ENCODE data around the gene FURIN.
"Not testable (repeated sequence)": the region's sequence is repeated elsewhere in the genome, so short reads cannot be mapped to it uniquely, and the experiment has no call there.

The FURIN gene

GRCh38 chr15:90903733-90904536 lies 35.5 kb downstream of the FURIN start:
- DNase-seq: no peak

- no peak for DNase-seq
These were observed 36.4 kb downstream of the FURIN start for GRCh38 chr15:90904746-90905145.

DNA sequence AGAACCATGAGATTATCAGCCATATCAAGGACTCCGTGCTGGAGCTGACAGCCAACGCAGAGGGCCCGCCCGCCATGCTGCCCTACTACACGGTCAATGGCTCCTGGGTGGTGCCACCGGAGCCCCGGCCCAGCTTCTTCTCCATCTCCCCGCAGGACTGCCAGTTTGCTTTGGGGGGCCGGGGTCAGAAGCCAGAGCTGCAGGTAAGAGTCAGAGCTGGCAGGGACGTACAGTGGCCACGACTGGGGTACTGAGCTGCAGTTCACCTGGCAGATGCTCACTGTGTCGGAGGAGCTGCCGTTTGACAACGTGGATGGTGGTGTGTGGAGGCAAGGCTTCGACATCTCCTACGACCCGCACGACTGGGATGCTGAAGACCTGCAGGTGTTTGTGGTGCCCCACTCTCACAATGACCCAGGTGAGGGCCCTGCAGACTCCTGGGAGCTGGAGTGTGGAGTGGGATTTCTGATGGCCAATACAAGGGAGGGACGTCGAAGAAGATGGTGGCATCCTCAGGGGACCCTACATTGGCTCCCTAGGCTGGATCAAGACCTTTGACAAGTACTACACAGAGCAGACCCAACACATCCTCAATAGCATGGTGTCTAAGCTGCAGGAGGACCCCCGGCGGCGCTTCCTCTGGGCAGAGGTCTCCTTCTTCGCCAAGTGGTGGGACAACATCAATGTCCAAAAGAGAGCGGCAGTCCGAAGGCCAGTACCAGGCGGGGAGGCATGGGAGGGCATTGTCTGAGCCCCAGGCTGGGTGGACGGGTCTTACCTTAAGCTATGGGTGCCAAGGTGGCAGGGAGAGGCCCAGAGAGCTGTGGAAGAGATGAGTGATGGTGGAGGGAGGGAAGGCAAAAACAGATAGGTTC lies 37.2 kb downstream of the FURIN start:
- DNase-seq: no peak

- DNase-seq: no peak
These were observed 37.9 kb downstream of the FURIN start for GRCh38 chr15:90906181-90906849.

DNA sequence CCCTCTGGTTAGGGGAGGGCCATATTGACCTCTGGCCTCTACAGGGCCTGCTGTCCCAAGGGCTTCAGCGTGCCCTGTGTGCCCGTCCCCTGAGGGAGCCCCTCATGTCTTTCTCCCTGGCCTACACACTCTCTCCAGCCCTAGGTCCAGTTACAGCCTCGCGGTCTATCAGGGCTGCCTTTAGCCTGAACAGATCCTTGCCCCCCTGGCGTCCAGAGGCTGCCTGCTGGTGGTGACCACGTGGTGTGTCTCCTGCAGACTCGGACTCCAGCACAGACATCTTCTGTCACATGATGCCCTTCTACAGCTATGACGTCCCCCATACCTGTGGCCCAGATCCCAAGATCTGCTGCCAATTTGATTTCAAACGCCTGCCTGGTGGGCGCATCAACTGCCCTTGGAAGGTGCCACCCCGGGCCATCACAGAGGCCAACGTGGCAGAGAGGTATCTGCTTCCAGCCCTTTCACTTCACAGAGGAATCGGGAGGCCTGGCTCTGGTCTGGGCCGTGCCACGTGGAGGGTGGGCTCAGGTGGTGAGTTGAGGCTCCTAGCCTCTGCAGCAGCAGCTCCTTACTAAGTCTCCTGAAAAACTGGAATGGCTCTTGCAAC lies 38.8 kb downstream of the FURIN start:
- no peak for DNase-seq

GRCh38 chr15:90907838-90908507 lies 39.6 kb downstream of the FURIN start:
- DNase-seq: no peak

DNA sequence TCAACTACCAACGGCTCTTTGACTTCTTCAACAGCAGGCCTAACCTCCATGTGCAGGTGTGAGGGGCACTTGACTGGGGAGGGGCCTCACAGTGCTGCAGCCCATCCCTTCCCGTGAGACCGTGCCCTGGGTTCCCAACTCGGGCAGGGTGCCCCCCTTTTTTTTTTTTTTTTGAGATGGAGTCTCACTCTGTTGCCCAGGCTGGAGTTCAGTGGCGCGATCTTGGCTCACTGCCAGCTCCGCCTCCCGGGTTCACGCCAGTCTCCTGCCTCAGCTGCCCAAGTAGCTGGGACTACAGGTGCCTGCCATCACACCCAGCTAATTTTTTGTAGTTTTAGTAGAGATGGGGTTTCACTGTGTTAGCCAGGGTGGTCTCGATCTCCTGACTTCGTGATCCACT lies 41.1 kb downstream of the FURIN start:
- DNase-seq: not testable (repeated sequence)

GRCh38 chr15:90909976-90910375 lies 41.6 kb downstream of the FURIN start:
- no peak for DNase-seq

DNA sequence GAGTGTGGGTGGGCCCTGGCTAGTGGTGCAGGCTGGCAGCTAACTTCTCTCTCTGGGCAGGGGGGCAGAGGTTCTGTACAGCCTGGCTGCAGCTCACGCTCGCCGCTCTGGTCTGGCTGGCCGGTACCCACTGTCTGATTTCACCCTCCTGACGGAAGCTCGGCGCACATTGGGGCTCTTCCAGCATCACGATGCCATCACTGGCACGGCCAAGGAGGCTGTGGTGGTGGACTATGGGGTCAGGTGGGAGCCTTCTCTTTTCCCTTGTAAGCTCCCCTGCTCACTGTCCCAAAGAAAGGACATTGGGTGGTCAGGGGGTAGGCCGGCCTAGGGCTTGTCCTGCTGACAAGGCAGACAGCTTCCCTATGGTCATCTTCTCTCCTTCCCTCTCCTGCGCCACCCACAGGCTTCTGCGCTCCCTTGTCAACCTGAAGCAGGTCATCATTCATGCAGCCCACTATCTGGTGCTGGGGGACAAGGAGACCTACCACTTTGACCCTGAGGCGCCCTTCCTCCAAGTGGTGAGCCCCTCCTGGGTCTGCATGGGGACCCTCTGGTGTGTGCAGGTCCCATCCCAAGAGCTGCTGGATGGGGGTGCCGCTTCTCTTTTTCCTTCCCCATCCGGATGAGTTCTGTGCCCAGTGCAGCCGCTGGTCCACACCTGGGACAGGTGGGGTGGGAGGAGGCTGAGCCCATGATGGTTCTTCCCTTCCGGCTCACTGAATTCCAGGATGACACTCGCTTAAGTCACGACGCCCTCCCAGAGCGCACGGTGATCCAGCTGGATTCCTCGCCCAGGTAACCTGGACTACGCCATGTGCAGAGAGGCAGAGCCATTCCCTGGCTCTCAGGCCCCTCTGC lies 42.3 kb downstream of the FURIN start:
- DNase-seq: no peak

DNA sequence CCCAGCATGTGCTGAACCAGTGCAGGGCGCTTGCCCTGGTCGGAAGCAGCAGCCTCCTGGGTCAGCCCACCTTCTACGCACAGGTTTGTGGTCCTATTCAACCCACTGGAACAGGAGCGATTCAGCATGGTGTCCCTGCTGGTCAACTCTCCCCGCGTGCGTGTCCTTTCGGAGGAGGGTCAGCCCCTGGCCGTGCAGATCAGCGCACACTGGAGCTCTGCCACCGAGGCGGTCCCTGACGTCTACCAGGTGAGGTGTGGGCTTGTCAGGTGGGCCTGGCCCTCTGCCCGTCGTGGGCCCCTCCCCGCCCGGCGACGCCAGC lies 42.9 kb downstream of the FURIN start:
- DNase-seq: no peak

DNA sequence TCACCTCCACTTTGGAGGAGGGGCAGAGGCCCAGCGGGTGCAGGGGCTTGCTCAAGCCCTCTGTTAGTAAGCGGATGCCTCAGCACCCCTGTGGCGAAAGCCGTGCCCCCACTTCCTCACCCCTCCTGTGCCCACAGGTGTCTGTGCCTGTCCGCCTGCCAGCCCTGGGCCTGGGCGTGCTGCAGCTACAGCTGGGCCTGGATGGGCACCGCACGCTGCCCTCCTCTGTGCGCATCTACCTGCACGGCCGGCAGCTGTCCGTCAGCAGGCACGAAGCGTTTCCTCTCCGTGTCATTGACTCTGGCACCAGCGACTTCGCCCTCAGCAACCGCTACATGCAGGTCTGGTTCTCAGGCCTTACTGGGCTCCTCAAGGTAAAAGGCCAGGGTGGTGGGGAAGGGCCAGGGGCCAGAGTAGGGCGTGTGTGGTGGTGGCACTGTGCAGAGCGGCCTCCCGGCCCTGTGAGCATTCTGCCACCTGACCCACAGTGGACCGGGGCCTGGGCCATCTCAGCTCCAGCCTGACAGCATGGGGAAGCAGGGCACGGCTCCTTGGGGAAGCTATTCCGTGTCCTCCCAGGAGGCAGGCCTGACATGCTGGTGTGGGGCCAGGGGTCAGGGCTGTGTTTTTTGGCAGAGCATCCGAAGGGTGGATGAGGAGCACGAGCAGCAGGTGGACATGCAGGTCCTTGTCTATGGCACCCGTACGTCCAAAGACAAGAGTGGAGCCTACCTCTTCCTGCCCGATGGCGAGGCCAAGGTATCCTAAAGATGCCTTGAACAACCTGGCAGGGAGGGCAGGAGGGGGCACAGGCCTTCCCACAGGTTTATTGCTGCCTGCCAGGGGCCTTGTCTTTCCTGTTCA lies 43.8 kb downstream of the FURIN start:
- DNase-seq: no peak

DNA sequence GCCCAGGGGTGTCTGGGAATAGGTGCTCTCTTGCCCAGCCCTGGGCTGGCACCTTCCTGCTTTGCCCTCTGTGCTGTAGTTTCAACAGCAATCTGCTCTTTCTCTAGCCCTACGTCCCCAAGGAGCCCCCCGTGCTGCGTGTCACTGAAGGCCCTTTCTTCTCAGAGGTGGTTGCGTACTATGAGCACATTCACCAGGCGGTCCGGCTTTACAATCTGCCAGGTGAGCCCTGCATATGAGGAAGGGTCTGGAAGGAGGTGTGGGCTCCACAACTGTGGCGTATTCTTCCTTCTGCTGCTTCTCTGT lies 44.3 kb downstream of the FURIN start:
- no peak for DNase-seq

DNA sequence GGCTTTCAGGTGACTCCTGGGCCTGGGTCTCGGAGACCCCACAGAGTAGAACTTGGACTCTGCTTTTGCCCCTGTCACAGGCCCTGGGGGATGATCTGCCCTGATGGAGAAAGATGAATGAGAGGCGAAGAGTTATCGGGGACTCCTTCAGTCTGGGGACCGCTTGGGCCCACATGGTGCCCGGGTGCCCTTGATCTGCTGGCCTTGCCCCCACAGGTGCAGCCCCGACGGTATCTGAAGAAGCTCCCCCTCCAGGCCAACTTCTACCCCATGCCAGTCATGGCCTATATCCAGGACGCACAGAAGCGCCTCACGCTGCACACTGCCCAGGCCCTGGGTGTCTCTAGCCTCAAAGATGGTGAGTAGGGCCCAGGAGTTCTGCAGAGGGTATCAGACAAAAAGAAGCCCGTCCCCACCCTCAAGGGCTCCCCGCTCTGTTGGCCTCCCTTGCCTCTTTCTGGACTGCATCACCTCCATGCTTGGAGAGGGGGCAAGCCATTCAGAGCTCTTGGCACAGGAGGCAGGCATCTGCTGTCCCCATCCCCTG lies 45.1 kb downstream of the FURIN start:
- no peak for DNase-seq

GRCh38 chr15:90914305-90915080 lies 46.1 kb downstream of the FURIN start:
- no peak for DNase-seq

GRCh38 chr15:90915216-90915807 lies 46.9 kb downstream of the FURIN start:
- no peak for DNase-seq

- DNase-seq: no peak
These were observed 47.5 kb downstream of the FURIN start for GRCh38 chr15:90915808-90916440.

DNA sequence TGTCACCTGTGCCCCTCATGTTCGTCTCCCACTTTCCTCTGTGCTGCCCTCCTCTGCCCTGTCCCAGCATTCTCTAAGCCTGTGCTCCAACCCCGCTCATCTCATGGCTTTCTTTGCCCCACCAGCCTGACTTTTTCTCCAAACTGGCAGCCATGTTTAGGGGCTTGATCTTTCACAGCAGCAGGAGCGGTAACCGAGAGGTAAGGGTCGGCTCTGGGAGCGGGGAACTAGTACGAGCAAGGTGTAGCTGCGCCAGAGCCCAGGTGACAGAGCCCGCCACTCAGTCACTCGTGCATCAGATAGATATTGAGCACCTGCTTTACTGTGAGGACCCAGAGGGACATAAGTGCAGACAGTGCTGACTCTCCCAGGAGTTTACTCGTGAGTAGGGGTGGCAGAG lies 48.1 kb downstream of the FURIN start:
- DNase-seq: no peak

GRCh38 chr15:90917569-90917968 lies 49.2 kb downstream of the FURIN start:
- no peak for DNase-seq

Data from NCI-H1092 treated with DMSO at 0.1 percent for 48 hours (cell line).